SK-N-MC (cell line): ENCODE results near the gene MLN.

Source experiments
- EZH2 ChIP-seq: fragments of 200-600 bp; sonication (generic); IDR thresholded peaks from one replicate; pipeline ENCODE4 v1.6.1; 2017; ENCODE audit warnings: antibody characterized with exemption
- POLR2AphosphoS5 ChIP-seq: IDR thresholded peaks from 2 replicates; pipeline ENCODE4 v1.6.1; 2012; ENCODE audit warnings: mild to moderate bottlenecking, low read depth, low read length, borderline replicate concordance

GRCh38 chr6:33807606-33808005, 3.8 kb upstream of the MLN start:
- no peak for TF ChIP-seq EZH2
- TF ChIP-seq POLR2AphosphoS5 = no peak
